Measurements from ENCODE around the gene GALNT2.

DNA sequence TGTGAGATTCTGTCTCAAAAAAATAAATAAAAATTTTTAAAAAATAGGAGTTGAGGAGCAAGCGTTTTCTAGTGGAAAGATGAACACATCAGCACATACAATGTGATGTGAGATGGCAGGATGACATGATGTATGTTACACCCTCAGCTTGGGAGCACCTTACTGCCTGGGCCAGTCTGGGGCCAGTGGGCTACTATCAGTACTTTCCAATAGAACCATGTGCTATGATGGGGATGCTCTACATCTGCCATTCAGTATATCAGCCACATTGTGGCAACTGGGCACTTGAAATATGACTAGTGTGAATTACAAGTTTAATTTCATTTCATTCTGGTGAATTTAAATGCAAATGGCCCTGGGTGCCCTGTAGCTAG, 203.1 kb downstream of the GALNT2 start:
- TF ChIP-seq POLR2AphosphoS5 (IDR thresholded peaks at IDR 0.05; ENCODE audit: borderline replicate concordance, low read depth, low read length), result no peak
- TF ChIP-seq EZH2 (IDR thresholded peaks at IDR 0.05), result no peak
